T47D (cell line): Measurements from ENCODE around the gene NHS.
"Not testable (repeated sequence)": the region's sequence is repeated elsewhere in the genome, so short reads cannot be mapped to it uniquely, and the experiment has no call there.

Experiments used
- DNase-seq, 2 experiments: peaks; one replicate each; pipeline versions ENCODE4 v3.0.0 to v3.0.0-alpha.2; 2011 to 2012; ENCODE audit warnings: low read depth in 1 of 2, low spot score in 1 of 2
- JUND ChIP-seq: IDR thresholded peaks from 2 replicates; pipeline ENCODE4 v1.6.1; 2012; ENCODE audit warnings: low read depth
- in situ Hi-C: cut with HindIII; loops from 2 replicates; pipeline ENCODE4 v1.10.0; 2016; ENCODE audit warnings: low sequenced_read_pairs, low pct_unique_long_range_greater_than_20kb

The NHS gene

DNA sequence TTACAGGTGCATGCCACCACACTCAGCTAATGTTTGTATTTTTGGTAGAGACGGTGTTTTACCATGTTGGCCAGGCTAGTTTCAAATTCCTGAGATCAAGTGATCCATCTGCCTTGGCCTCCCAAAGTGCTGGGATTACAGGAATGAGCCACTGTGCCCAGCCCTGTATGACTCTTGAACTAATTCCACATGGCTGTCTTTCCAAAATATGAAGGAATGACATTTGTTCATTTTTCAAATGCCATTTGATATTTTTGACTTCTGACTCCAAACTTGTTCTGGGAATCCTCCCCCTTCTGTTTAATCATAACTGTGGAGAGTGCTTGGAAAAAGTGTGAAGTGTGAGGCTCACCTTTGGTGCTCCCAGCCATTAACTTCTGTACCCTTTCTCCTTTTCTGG is 119.2 kb downstream of the NHS start:
- DNase-seq = no peak
- TF ChIP-seq JUND = no peak
- in situ Hi-C loops = no loop called here

GRCh38 chrX:17495052-17495451 is 120.1 kb downstream of the NHS start:
- TF ChIP-seq JUND = no peak
- DNase-seq = peak in 1 of 2 experiments; percentile 7
- in situ Hi-C loops = no loop called here

DNA sequence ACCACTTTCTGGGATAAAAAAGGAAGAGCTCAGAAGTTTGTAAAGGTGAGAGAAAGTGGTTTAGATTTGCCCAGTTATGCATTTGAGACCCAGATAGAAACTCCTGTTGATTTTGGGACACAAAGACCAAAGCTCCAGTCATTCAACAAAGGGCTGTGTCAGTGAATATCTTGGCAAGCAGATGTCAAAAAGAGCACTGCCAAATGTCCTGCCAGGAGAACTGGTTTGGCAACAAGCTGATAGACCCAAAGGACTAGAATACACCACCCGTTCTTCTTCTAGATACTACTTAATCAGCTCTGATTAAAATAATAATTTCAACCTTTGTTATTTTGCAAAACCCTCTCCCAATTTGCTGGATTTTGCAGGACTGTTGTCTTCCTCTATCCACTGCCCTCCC is 121.4 kb downstream of the NHS start:
- peak in 1 of 2 experiments; percentile 19 for DNase-seq
- no peak for TF ChIP-seq JUND
- in situ Hi-C loops = no loop called here

DNA sequence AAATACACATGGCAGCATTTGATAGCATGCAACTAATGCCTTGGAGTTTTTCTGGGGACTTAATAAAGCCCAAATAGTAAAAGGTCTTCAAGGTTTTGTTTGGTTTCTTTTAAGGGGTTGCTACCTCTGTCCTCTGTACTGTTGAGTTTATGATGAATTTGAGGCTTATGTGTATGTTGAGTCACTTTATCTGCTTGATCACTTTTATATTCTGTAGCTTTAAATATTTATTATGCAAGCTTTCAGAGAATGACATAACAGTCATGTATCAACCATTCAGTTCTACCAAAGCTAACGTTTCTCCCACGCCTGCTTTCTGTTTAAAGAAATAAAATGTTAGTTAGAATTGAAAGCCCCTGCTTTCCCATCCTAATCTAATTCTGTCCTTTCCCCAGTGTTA is 122.2 kb downstream of the NHS start:
- no peak for DNase-seq
- no peak for TF ChIP-seq JUND
- in situ Hi-C loops = no loop called here

DNA sequence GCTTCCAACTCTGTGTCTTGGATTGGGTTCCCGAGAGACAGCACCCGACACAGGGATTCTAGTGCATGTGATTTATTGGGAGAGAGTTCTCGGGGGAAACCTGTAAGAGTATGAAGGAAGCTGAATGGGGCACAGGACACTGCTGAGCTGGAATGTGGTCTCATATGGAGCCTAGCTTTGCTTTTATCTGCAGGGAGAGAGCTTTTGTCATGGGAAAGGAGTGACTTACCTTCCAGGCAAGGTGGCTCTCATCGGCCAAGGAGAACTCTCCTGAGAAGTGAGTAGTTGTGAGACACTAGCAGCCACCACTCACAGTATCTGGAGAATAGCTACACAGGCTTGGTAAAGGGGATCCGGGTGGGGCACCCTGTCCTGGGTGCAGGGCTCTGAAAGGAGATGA is 124.5 kb downstream of the NHS start:
- in situ Hi-C loops = no loop called here
- DNase-seq = no peak
- no peak for TF ChIP-seq JUND

DNA sequence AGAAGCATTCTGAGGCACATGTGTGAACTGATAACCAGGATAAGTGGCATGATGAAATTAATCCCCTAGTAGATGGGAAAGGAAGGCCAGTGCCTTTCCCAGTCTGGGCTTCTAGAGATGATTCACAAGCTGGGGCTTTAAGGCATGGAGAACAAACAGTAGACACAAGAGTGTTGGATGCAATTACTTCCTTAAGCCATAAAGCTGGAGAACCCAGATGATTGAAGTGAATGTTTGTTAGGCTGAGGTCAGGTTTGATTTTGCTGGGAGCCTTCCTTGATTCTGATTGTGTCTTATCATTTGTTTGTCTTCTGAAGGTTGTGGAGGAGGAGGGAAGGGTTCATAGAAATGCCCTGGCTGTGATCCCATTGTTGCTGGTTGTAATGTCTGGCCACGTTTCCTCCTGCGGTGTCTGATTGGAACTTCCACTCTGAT is 125.2 kb downstream of the NHS start:
- TF ChIP-seq JUND = no peak
- in situ Hi-C loops = no loop called here
- no peak for DNase-seq

- no peak for DNase-seq
- in situ Hi-C loops = no loop called here
- TF ChIP-seq JUND = no peak
Measured at GRCh38 chrX:17501746-17502145, 126.7 kb downstream of the NHS start.

GRCh38 chrX:17506352-17506751 is 131.4 kb downstream of the NHS start:
- DNase-seq, in situ Hi-C loops: not testable (repeated sequence)

DNA sequence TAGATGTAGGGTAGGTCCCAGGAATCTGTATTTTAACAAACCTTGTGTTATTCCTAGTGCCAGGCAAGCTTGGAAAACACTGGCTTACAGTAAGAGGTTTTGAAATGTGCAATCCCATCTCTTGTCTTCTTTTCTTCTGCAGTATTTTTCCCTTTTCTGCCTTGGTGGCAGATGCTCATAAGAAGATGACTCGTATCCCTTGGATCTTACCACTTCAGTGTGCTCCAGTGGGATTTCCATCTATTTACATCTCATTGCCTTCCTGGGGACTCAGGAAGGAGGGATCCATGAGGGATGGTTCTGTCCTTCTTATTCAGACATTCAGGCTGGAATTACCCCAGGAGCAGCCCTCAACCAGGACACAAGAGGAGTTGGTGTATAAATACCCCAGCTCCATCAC is 136.6 kb downstream of the NHS start:
- in situ Hi-C loops = no loop called here
- TF ChIP-seq JUND = no peak
- DNase-seq = no peak

- TF ChIP-seq JUND = no peak
- DNase-seq = no peak
- in situ Hi-C loops = no loop called here
Measured at GRCh38 chrX:17519358-17519757, 144.4 kb downstream of the NHS start.

DNA sequence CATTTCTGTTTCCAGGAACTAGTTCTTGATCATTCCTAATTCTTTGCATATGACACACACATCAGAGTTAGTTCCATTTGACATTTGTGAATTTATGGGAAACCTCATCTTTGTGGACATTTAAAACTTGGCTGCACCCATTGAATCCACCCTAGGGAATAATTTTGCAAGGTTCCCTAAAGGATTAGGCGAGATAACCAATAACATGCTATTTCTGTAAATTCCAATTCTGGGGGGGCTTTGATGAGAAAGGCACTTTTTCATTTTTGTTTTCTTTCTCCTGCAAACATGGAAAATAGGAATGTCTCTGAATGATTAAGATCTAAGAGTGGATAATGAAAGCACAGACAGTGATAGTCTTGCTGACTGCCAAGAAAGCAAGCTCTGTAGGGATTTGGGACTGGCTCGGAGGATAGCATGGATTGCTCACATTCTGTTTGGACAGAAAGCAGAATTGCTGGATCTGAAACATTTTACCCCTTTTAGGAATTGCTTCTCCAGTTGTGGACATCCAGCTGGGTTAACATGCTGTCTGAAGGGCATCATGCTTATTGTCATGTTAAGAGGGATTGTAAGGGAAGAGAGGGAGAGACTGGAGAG is 145.1 kb downstream of the NHS start:
- in situ Hi-C loops = no loop called here
- TF ChIP-seq JUND = no peak
- no peak for DNase-seq

DNA sequence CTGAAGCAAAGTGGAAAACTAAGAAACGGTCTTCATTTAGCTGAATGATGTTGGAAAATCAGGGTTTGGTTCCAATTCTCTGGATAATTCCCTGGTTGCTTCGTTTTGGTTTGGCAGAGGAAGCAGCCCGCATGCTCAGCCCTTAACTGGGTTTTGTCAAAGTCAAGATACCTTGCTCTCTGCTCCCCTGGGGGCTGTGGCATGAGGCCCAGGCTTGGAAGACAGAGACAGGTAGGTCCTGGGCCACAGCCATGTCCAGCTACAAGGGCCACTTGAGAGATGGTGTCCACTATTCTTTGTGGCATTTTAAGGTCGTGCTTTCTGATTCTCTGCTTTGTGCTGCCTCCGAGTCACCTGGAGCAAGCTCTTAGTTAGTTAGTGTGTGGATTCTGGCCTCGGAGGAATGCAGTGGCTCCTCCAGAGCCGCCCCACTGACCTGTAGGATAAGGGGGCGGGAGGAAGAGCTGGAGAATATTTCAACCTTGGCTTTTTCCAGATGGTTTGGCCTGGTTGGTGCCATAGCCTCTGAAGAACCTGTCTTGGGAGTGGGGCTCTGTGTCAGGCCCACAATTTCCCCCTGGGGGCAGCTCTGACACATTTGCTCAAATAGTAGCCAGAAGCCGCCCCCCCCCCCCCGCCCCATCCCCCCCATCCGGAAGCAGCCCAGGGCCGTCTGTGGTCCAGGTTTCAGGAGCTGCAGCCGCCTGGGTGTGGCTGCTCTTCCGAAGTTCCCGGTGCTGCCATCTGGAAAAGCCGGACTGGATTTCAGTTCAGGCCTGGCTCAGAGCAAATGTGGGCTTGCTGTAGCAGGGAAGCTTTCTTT is 147.1 kb downstream of the NHS start:
- no peak for TF ChIP-seq JUND
- in situ Hi-C loops = no loop called here
- DNase-seq = peak in 1 of 2 experiments; percentile 20

DNA sequence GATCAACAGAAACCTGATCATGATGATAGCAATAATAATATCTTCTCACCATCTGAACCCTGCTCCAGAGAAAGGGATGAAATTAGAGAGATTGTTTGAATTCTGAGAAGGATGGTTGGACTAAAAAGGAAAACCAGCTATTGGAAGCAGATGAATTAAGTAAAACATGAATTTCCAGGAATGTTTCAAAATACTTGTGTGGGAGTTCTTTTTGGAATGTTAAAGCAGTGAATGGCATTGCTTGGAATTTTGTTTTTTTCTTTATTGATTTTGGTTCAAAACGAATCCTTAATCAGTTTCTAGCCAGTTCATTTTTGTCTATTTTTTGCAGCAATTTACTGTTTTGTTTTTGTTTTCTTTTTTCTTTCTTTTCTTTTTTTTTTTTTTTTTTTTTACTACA is 150.3 kb downstream of the NHS start:
- TF ChIP-seq JUND = no peak
- DNase-seq = no peak
- in situ Hi-C loops = no loop called here
